OCI-LY3 (cell line): ENCODE data around the gene TNFRSF1B.

Experiments used
- CTCF ChIP-seq: fragments of 200-600, 300-600 bp; sonication (generic); IDR thresholded peaks from 2 replicates; pipeline ENCODE4 v1.5.1; 2014; ENCODE audit warnings: antibody characterized with exemption, low read length, low read depth
- EZH2phosphoT487 ChIP-seq: fragments of 200-600 bp; shearing (Covaris generic); IDR thresholded peaks from 2 replicates; pipeline ENCODE4 v1.6.1; 2018; ENCODE audit warnings: antibody characterized with exemption, mixed run types, low read depth

- TF ChIP-seq CTCF (no peak), EZH2phosphoT487 (no peak)
These were observed at the start of gene TNFRSF1B for GRCh38 chr1:12166834-12167492.
